ENCODE results near the gene PNN. TPM values are rescaled to one million over a fixed set of nuclear protein-coding genes. Genes with fewer than 3 reads are reported as not detected.
"Not testable (repeated sequence)": the region's sequence is repeated elsewhere in the genome, so short reads cannot be mapped to it uniquely, and the experiment has no call there.

PNN gene
- total and polyA plus RNA-seq, 5 donors, result 22.4 to 32.5 (median 29.0) TPM

GRCh38 chr14:39211109-39211741, 36.2 kb downstream of the PNN start:
- Histone ChIP-seq H3K4me3 (ENCODE audit: low read length) (no peak overlapping the region), H3K4me1 (ENCODE audit: control insufficient read depth, insufficient read depth, low read length) (no peaks in the 10 kb centered on the region), H3K27ac (ENCODE audit: low read length) (no peak overlapping the region), H3K9me3 (ENCODE audit: control insufficient read depth, low read length) (no peaks in the 10 kb centered on the region), H3K27me3 (ENCODE audit: control insufficient read depth, insufficient read depth) (no peaks in the 10 kb centered on the region)
- 87% methylated on average over 15 of the region's 15 CpGs for WGBS
- intact Hi-C loops (cut with DNase I), result no loop called here
- ATAC-seq, result no peak
- DNase-seq, result no peak

- intact Hi-C loops (cut with DNase I), result no loop called here
- ATAC-seq (no peak), DNase-seq (no peak)
- WGBS, result 65% methylated on average over 3 of the region's 3 CpGs
- H3K9me3 ChIP-seq (ENCODE audit: control insufficient read depth, low read length), result no peaks in the 10 kb centered on the region
- H3K27me3 ChIP-seq (ENCODE audit: control insufficient read depth, insufficient read depth), result no peaks in the 10 kb centered on the region
- H3K4me1 ChIP-seq (ENCODE audit: control insufficient read depth, insufficient read depth, low read length), result no peaks in the 10 kb centered on the region
- no peak overlapping the region for H3K4me3 ChIP-seq (ENCODE audit: low read length)
- no peak overlapping the region for H3K27ac ChIP-seq (ENCODE audit: low read length)
Observed at GRCh38 chr14:39212034-39212433, 37.0 kb downstream of the PNN start.

DNA sequence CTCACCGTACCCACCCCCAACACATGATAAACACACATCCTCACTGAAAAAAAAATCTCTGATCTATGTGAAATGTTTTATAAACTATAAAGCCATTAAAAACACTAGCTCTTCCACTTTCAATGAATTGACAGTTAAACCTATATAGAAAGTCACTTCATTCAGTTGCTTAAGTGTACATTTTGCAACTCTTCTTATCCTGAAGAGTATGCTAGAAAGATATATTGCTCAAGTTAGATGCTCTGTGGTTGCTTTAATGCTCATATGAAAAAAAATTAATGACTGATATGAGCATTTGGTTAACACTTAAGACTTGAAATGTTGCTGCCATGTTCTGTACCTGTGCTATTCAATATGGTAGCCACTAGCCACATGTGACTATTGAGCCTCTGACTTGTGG, 37.6 kb downstream of the PNN start:
- no peaks in the 10 kb centered on the region for H3K4me1 ChIP-seq (ENCODE audit: control insufficient read depth, insufficient read depth, low read length)
- intact Hi-C loops (cut with DNase I), result no loop called here
- H3K27ac ChIP-seq (ENCODE audit: low read length), result no peak overlapping the region
- DNase-seq (no peak), ATAC-seq (no peak)
- H3K27me3 ChIP-seq (ENCODE audit: control insufficient read depth, insufficient read depth), result no peaks in the 10 kb centered on the region
- H3K9me3 ChIP-seq (ENCODE audit: control insufficient read depth, low read length), result no peaks in the 10 kb centered on the region
- H3K4me3 ChIP-seq (ENCODE audit: low read length), result no peak overlapping the region
- WGBS, result 95% methylated on average over 1 of the region's 1 CpG

DNA sequence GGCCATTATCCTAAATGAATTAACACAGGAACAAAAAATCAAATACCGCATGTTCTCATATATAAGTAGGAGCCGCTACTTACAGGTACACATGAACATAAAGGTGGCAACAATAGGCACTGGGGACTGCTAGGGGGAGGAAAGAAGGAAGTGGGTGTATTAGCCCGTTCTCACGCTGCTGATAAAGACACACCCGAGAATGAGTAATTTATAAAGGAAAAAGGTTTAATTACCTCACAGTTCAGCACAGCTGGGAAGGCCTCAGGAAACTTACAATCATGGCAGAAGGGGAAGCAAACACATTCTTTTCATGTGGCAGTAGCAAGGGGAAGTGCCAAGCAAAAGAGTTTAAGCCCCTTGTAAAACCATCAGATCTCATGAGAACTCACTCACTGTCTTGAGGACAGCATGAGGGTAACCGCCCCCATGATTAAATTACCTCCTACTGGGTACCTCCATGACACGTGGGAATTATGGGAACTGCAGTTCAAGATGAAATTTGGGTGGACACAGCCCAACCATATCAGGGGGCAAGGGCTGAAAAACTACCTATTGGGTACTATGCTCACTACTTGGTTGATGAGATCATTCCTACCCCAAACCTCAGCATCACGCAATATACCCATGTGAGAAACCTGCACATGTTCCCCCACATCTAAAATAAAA, 42.3 kb downstream of the PNN start:
- intact Hi-C loops (cut with DNase I), result no loop called here
- WGBS, result 72% methylated on average over 8 of the region's 8 CpGs

DNA sequence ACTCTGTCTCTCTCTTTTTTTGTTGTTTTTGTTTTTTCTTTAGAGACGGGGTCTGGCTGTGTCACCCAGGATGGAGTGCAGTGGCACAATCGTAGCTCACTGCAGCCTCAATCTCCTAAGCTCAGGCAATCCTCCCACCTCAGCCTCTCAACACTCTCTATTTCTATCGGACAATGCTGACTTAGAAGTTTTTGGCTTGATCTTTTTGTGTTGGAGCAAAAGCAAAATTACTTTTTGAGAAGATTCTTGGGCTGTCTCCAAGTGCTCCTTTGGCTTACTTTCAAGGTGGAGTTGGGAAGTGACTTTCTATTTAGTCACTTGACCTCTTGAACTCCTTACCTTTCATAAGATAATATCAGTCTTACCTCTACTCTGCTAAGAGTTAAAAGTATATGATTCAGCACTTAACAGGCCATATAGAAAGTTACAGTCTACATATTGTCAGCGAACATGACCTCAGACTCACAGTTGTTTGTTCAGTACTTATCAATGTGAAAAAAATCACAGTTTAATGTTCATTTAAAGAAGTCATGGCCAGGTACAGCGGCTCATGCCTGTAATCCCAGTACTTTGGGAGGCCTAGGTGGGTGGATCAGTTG, 43.2 kb downstream of the PNN start:
- 33% methylated on average over 5 of the region's 5 CpGs for WGBS
- Histone ChIP-seq H3K27me3 (ENCODE audit: control insufficient read depth, insufficient read depth) (no peaks in the 10 kb centered on the region), H3K9me3 (ENCODE audit: control insufficient read depth, low read length) (no peaks in the 10 kb centered on the region), H3K4me1 (ENCODE audit: control insufficient read depth, insufficient read depth, low read length) (peaks cover 2% of the 10 kb centered on the region), H3K4me3 (ENCODE audit: low read length) (no peak overlapping the region), H3K27ac (ENCODE audit: low read length) (no peak overlapping the region)
- ATAC-seq (no peak), DNase-seq (no peak)
- intact Hi-C loops (cut with DNase I), result no loop called here

More for the DNA sequence above, 42.3 kb downstream of the PNN start:
- no peak for DNase-seq
- Histone ChIP-seq H3K27ac (ENCODE audit: low read length) (no peak overlapping the region), H3K27me3 (ENCODE audit: control insufficient read depth, insufficient read depth) (no peaks in the 10 kb centered on the region), H3K4me3 (ENCODE audit: low read length) (no peak overlapping the region), H3K4me1 (ENCODE audit: control insufficient read depth, insufficient read depth, low read length) (peaks cover 2% of the 10 kb centered on the region), H3K9me3 (ENCODE audit: control insufficient read depth, low read length) (no peaks in the 10 kb centered on the region)
- no peak for ATAC-seq

DNA sequence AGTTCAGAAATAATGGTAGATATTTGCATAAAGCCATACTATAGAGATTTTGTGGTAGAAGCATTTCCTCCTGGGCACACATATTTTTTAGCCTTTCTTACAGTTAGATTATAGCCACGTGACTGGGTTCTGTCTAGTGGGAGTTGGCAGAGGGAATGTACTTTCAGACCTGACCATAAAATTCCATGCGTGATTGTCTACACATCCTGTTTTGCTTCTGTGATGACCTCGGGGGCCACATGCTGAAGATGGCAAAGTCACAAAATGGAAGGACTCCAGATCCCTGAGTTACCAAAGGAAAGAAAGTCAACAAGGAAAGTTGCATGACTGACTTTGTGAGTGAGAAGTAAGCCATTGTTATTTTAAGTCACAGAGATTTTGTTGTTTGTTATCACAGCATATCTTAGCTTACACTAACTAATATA, 44.0 kb downstream of the PNN start:
- 41% methylated on average over 3 of the region's 3 CpGs for WGBS
- H3K9me3 ChIP-seq (ENCODE audit: control insufficient read depth, low read length), result no peaks in the 10 kb centered on the region
- peaks cover 2% of the 10 kb centered on the region for H3K4me1 ChIP-seq (ENCODE audit: control insufficient read depth, insufficient read depth, low read length)
- peak in 1 of 2 donors; percentile 23 for ATAC-seq
- no peak for DNase-seq
- intact Hi-C loops (cut with DNase I), result no loop called here
- H3K4me3 ChIP-seq (ENCODE audit: low read length), result no peak overlapping the region
- H3K27ac ChIP-seq (ENCODE audit: low read length), result no peak overlapping the region
- H3K27me3 ChIP-seq (ENCODE audit: control insufficient read depth, insufficient read depth), result no peaks in the 10 kb centered on the region

GRCh38 chr14:39220473-39220872, 45.4 kb downstream of the PNN start:
- intact Hi-C loops (cut with DNase I); H3K27me3 ChIP-seq (ENCODE audit: control insufficient read depth, insufficient read depth); H3K4me3 ChIP-seq (ENCODE audit: low read length); H3K27ac ChIP-seq (ENCODE audit: low read length); H3K4me1 ChIP-seq (ENCODE audit: control insufficient read depth, insufficient read depth, low read length); H3K9me3 ChIP-seq (ENCODE audit: control insufficient read depth, low read length); ATAC-seq; DNase-seq: not testable (repeated sequence)
- WGBS, result 97% methylated on average over 1 of the region's 1 CpG

- H3K4me1 ChIP-seq (ENCODE audit: control insufficient read depth, insufficient read depth, low read length), result no peaks in the 10 kb centered on the region
- no peak overlapping the region for H3K4me3 ChIP-seq (ENCODE audit: low read length)
- DNase-seq, result no peak
- no peaks in the 10 kb centered on the region for H3K27me3 ChIP-seq (ENCODE audit: control insufficient read depth, insufficient read depth)
- 82% methylated on average over 3 of the region's 3 CpGs for WGBS
- H3K9me3 ChIP-seq (ENCODE audit: control insufficient read depth, low read length), result no peaks in the 10 kb centered on the region
- H3K27ac ChIP-seq (ENCODE audit: low read length), result no peak overlapping the region
- intact Hi-C loops (cut with DNase I), result no loop called here
- no peak for ATAC-seq
Observed at GRCh38 chr14:39228044-39228443, 53.0 kb downstream of the PNN start.

DNA sequence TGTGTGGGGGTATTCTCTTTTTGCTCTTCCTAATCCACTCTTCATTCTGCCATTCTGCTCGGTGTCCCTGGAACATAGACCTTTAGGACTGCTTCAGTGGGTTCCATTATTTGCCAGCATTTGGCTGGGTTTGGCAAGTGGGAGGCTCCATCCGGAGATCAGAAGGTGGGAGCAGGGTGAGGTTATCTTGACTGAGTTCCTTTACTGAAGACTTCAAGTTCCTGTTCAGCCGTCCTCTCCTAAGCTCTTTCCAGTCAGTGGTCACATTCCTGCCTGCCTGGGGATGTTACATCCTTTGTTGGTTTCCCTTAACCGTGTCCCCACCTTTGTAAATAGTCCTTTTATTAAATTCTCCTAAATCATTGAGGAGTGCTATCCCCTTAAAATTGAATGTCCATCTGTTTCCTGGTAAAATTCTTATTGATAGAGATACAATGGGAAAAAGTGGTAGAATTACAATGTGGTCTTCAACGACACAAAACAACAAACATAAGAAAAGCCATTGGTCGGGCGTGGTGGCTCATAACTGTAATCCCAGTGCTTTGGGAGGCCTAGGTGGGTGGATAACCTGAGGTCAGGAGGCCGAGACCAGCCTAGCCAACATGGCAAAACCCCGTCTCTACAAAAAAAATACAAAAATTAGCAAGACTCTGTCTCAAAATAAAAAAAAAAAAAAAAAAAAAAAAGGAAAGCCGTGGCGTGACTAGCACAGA, 53.6 kb downstream of the PNN start:
- no peak overlapping the region for H3K27ac ChIP-seq (ENCODE audit: low read length)
- DNase-seq (no peak), ATAC-seq (peak in 1 of 2 donors; percentile 67)
- no peaks in the 10 kb centered on the region for H3K9me3 ChIP-seq (ENCODE audit: control insufficient read depth, low read length)
- no peaks in the 10 kb centered on the region for H3K4me1 ChIP-seq (ENCODE audit: control insufficient read depth, insufficient read depth, low read length)
- WGBS, result 68% methylated on average over 11 of the region's 11 CpGs
- no peak overlapping the region for H3K4me3 ChIP-seq (ENCODE audit: low read length)
- no peaks in the 10 kb centered on the region for H3K27me3 ChIP-seq (ENCODE audit: control insufficient read depth, insufficient read depth)
- intact Hi-C loops (cut with DNase I), result no loop called here

- Histone ChIP-seq H3K27me3 (ENCODE audit: control insufficient read depth, insufficient read depth) (no peaks in the 10 kb centered on the region), H3K4me3 (ENCODE audit: low read length) (no peak overlapping the region), H3K27ac (ENCODE audit: low read length) (no peak overlapping the region), H3K4me1 (ENCODE audit: control insufficient read depth, insufficient read depth, low read length) (no peaks in the 10 kb centered on the region), H3K9me3 (ENCODE audit: control insufficient read depth, low read length) (no peaks in the 10 kb centered on the region)
- intact Hi-C loops (cut with DNase I), result no loop called here
- WGBS, result 90% methylated on average over 1 of the region's 1 CpG
- DNase-seq (no peak), ATAC-seq (no peak)
Observed at GRCh38 chr14:39229222-39229543, 54.1 kb downstream of the PNN start.

GRCh38 chr14:39229601-39230110, 54.6 kb downstream of the PNN start:
- ATAC-seq (no peak), DNase-seq (no peak)
- H3K27me3 ChIP-seq (ENCODE audit: control insufficient read depth, insufficient read depth), result no peaks in the 10 kb centered on the region
- 83% methylated on average over 3 of the region's 3 CpGs for WGBS
- H3K9me3 ChIP-seq (ENCODE audit: control insufficient read depth, low read length), result no peaks in the 10 kb centered on the region
- H3K4me3 ChIP-seq (ENCODE audit: low read length), result no peak overlapping the region
- H3K27ac ChIP-seq (ENCODE audit: low read length), result no peak overlapping the region
- no peaks in the 10 kb centered on the region for H3K4me1 ChIP-seq (ENCODE audit: control insufficient read depth, insufficient read depth, low read length)
- intact Hi-C loops (cut with DNase I), result no loop called here

All from right cardiac atrium (tissue), 5 donors.